ENCODE results near the gene MIDN.

Gene MIDN

GRCh38 chr19:1219786-1220476, 28.5 kb upstream of the MIDN start:
- peak overlapping the region in 3 of 21 experiments; percentile 10 to 23 (median 21) for H3K27ac ChIP-seq

GRCh38 chr19:1220477-1220930, 27.9 kb upstream of the MIDN start:
- Histone ChIP-seq H3K4me3 (no peak overlapping the region), H3K27ac (peak overlapping the region in 3 of 21 experiments; percentile 10 to 23 (median 21))

More at GRCh38 chr19:1219786-1220476, 28.5 kb upstream of the MIDN start:
- no peak overlapping the region for H3K4me3 ChIP-seq

- Histone ChIP-seq H3K4me3 (no peak overlapping the region), H3K27ac (peak overlapping the region in 5 of 21 experiments; percentile 4 to 64 (median 21))
Measured at GRCh38 chr19:1220976-1221903, 27.1 kb upstream of the MIDN start.

- peak overlapping the region in 4 of 21 experiments; percentile 0 to 64 (median 32) for H3K27ac ChIP-seq
Measured at GRCh38 chr19:1221904-1222255, 26.5 kb upstream of the MIDN start.

GRCh38 chr19:1222394-1222793, 26.0 kb upstream of the MIDN start:
- H3K4me3 ChIP-seq, result no peak overlapping the region
- peak overlapping the region in 2 of 21 experiments; percentile 0 to 64 for H3K27ac ChIP-seq

More at GRCh38 chr19:1221904-1222255, 26.5 kb upstream of the MIDN start:
- no peak overlapping the region for H3K4me3 ChIP-seq

GRCh38 chr19:1223018-1223855, 25.1 kb upstream of the MIDN start:
- H3K27ac ChIP-seq, result no peak overlapping the region
- no peak overlapping the region for H3K4me3 ChIP-seq

GRCh38 chr19:1224047-1224825, 24.1 kb upstream of the MIDN start:
- no peak overlapping the region for H3K4me3 ChIP-seq

GRCh38 chr19:1224847-1225246, 23.5 kb upstream of the MIDN start:
- Histone ChIP-seq H3K4me3 (no peak overlapping the region), H3K27ac (peak overlapping the region in 1 of 21 experiments; percentile 39)

More at GRCh38 chr19:1224047-1224825, 24.1 kb upstream of the MIDN start:
- H3K27ac ChIP-seq, result no peak overlapping the region

DNA sequence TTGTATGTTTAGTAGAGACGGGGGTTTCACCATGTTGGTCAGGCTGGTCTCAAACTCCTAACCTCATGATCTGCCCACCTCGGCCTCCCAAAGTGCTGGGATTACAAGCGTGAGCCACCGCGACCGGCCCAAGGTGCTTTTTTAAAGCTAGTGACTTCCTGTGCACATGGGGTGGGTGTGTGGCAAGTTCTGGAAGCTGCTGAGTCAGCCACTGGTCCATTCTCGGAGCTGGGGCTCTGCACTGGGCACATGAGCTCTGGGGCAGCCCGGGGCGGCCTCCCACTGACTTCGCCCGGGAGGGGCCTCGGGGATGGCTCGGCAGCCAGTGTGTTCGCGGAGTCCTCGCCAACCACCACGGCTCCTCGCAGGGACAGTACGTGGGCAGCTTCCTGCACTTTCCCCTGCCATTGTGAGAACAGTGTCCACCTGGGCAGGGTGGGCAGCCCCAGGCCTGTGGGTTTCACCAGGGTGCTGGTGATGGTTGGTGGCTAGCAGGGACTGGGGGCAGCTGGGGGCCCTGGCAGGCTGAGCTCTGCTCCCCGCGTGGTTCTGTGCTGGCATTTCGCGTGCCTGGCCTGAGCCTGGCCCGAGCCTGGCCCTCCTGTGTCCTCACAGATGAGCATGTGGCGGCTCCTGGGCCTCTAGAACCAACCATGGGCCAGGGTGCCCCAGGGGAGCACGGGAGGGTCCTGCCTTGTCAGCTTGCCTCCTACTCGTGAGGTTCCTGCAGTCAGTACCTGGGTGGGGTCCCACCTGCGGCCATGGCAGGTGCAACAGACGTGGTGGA, 22.8 kb upstream of the MIDN start:
- peak overlapping the region in 1 of 21 experiments; percentile 39 for H3K27ac ChIP-seq
- H3K4me3 ChIP-seq, result no peak overlapping the region

DNA sequence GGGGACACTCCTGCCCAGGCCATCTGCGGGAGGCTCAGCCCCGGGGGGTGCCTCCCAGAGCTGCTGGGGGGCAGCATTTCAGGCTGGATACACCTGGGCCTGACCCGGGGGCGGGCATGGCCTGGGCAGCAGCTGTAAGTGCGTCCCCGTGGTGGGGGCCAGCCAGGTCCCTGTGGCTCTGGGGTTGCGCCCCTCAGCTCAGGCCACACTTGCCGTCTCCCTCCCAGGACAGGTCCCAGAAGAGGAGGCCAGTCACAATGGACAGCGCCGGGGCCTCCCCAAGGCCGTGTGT, 22.2 kb upstream of the MIDN start:
- Histone ChIP-seq H3K27ac (no peak overlapping the region), H3K4me3 (no peak overlapping the region)

DNA sequence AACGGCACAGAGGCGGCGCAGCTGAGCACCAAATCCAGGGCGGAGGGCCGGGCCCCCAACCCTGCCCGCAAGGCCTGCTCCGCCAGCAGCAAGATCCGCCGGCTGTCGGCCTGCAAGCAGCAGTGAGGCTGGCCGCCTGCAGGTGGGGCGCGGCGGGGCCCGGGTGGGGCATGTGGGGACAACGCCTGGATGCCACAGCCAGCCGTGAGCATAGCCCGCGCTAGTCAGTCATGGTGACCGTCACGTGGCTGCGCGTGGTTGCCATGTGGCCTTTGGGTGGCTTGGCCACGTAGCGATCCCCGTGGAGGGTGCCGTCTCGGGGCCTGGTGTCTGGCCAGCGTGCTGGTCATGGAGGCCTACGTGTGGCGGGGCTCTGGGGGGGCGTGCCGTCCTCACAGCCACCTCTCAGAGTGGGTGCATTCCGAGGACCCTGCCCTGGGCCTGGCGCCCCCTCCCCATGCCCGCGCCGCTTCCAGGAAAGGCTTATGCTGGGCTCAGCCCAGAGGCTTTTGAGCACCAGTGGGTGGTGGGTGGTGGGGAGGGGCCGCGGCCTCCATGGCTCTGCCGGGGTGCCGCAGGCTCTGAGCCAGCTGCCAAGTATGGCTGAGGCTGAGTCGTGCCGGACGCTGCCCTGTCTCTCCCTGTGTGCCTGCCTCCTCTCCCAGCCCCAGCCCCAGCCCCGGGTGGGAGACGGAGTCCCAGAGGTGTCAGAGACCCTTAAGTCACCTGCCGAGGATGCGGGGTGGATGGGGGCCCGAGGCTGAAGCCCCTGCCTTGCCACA, 21.7 kb upstream of the MIDN start:
- Histone ChIP-seq H3K27ac (peak overlapping the region in 1 of 21 experiments; percentile 17), H3K4me3 (no peak overlapping the region)

GRCh38 chr19:1227304-1228054, 20.9 kb upstream of the MIDN start:
- H3K27ac ChIP-seq, result peak overlapping the region in 1 of 21 experiments; percentile 17
- H3K4me3 ChIP-seq, result no peak overlapping the region

DNA sequence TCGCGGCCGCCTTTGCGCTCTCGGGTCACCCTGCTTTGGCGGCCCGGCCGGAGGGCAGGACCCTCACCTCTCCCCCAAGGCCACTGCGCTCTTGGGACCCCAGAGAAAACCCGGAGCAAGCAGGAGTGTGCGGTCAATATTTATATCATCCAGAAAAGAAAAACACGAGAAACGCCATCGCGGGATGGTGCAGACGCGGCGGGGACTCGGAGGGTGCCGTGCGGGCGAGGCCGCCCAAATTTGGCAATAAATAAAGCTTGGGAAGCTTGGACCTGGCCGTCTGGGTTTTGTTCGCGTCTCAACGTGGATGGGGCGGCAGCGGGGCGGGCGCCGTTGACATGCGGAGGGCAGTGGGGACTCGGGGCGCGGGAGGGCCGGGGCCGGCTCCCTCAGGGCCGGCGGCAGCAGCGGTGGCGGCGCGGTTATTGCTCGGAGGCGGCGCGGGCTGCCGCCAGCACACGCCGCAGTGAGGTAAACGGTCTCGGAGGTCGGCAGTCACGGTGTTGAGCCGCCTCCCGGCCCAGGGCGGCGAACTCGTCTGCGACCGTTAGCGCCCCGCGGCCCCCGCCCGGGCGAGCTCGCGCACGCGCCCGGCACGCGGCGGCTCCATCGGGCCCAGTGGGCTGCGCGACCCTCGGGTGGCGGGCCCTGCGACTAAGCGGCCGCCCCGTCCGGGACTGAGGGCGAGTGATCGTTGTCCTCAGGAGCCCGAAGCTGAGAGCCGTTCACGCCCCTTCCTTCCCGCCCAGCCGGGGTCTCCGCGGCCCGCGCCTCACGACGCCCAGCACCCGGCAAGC, 20.0 kb upstream of the MIDN start:
- H3K27ac ChIP-seq, result no peak overlapping the region
- H3K4me3 ChIP-seq, result no peak overlapping the region

GRCh38 chr19:1229056-1229923, 19.1 kb upstream of the MIDN start:
- H3K4me3 ChIP-seq, result no peak overlapping the region

More at GRCh38 chr19:1229056-1229923, 19.1 kb upstream of the MIDN start:
- H3K27ac ChIP-seq, result no peak overlapping the region

Measured in skin epidermis (tissue), 12 donors.